Testis (tissue), 3 donors: ENCODE measurements around the gene OR8D1. TPM values are rescaled to one million over a fixed set of nuclear protein-coding genes. Genes with fewer than 3 reads are reported as not detected.
"Not testable (repeated sequence)": the region's sequence is repeated elsewhere in the genome, so short reads cannot be mapped to it uniquely, and the experiment has no call there.

Source experiments
- DNase-seq: peaks from one replicate; pipeline ENCODE4 v3.0.0-alpha.2; 2019
- H3K27ac ChIP-seq, 2 donors: fragments of 200-600 bp; sonication (generic); one replicate each; pipeline ENCODE4 v1.5.1; 2019
- H3K27me3 ChIP-seq: fragments of 200-600 bp; sonication (generic); one replicate; pipeline ENCODE4 v1.5.1; 2019
- H3K36me3 ChIP-seq: fragments of 200-600 bp; sonication (generic); one replicate; pipeline ENCODE4 v1.5.1; 2017; ENCODE audit warnings: low read depth; ENCODE audit errors: missing control alignments
- H3K4me1 ChIP-seq: fragments of 200-600 bp; sonication (generic); one replicate; pipeline ENCODE4 v1.5.1; 2019
- H3K4me3 ChIP-seq, 2 donors: fragments of 200-600 bp; sonication (generic); one replicate each; pipeline ENCODE4 v1.5.1; 2017 to 2019
- H3K9me3 ChIP-seq: fragments of 200-600 bp; sonication (generic); one replicate; pipeline ENCODE4 v1.5.1; 2017
- POLR2A ChIP-seq: fragments of 450-650 bp; IDR thresholded peaks from one replicate; pipeline ENCODE4 v1.6.1; 2017; ENCODE audit warnings: antibody characterized with exemption, mild to moderate bottlenecking, moderate library complexity
- WGBS, 2 donors: methylation state at CpG; one replicate each; pipeline ENCODE4 v1.1.5; 2018; 5-methylcytosine and 5-hydroxymethylcytosine counted together
- intact Hi-C: fragments of 100-400 bp; cut with DNase I; formaldehyde crosslinking; loops from one replicate; pipeline ENCODE4 v1.15.1; 2023; ENCODE audit warnings: low total_unique reads
- polyA plus RNA-seq: library from polyadenylated mRNA; stranded (reverse); fragments of 350-450 nt; fragmentation: Illumina TruSeq; extraction: RNeasy Lipid Tissue Mini Kit (QIAGEN cat#74804); gene quantifications from one replicate; pipeline ENCODE4 v1.2.3, GENCODE V29; 2014; ENCODE audit warnings: low read depth, low replicate concordance; ENCODE audit not compliant: insufficient read depth
- total RNA-seq, 2 donors: library from RNA; depleted of rRNA; stranded (reverse); fragments of >200 nt; gene quantifications; one replicate each; pipeline ENCODE4 v1.2.3, GENCODE V29; 2016
- TF ChIP-seq, protein P1 (sequence below), 3 experiments: fragments of 450-650 bp in 2 of 3; fragments of 200-600 bp in 1 of 3; sonication (generic) in 1 of 3; IDR thresholded peaks; one replicate each; pipeline ENCODE4 v1.5.1; 2016 to 2019; ENCODE audit warnings: antibody characterized with exemption in 3 of 3, mild to moderate bottlenecking in 2 of 3, moderate library complexity in 1 of 3

The OR8D1 gene
- total and polyA plus RNA-seq, 3 donors from 2014 or later, result not detected

DNA sequence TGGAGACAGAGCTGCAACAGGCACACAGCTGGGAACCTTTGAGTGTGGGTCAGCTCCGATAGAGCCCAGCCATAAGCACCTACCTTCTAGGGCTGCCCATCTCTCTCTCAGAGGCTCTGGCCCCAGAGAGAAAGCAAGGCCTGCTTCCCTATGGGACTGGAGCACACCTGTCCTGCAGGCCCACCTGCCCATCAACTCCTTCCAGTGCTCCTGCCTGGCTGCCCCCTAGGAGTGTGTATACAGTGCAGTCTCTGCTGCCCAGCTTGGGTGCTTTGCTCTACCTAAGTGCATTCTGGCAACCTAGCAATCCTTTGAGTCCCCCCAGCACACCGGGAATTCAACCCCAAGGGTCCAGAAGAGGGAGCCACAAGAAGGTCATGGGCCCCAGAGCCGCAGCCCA is 36.5 kb downstream of the OR8D1 start:
- Histone ChIP-seq H3K4me3 (no peak overlapping the region), H3K9me3 (no peaks in the 10 kb centered on the region), H3K27me3 (no peaks in the 10 kb centered on the region), H3K36me3 (no peaks in the 10 kb centered on the region), H3K27ac (no peak overlapping the region), H3K4me1 (no peaks in the 10 kb centered on the region)
- DNase-seq, result no peak
- 89 to 97% methylated on average over 1 to 3 of the region's 3 CpGs for WGBS, 2 donors
- TF ChIP-seq POLR2A, result no peak
- TF ChIP-seq, protein P1, sequence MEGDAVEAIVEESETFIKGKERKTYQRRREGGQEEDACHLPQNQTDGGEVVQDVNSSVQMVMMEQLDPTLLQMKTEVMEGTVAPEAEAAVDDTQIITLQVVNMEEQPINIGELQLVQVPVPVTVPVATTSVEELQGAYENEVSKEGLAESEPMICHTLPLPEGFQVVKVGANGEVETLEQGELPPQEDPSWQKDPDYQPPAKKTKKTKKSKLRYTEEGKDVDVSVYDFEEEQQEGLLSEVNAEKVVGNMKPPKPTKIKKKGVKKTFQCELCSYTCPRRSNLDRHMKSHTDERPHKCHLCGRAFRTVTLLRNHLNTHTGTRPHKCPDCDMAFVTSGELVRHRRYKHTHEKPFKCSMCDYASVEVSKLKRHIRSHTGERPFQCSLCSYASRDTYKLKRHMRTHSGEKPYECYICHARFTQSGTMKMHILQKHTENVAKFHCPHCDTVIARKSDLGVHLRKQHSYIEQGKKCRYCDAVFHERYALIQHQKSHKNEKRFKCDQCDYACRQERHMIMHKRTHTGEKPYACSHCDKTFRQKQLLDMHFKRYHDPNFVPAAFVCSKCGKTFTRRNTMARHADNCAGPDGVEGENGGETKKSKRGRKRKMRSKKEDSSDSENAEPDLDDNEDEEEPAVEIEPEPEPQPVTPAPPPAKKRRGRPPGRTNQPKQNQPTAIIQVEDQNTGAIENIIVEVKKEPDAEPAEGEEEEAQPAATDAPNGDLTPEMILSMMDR (IDR thresholded peaks at IDR 0.05), result no peak
- intact Hi-C loops, result no loop called here

GRCh38 chr11:124276081-124276480 is 37.7 kb downstream of the OR8D1 start:
- H3K4me1 ChIP-seq, result no peaks in the 10 kb centered on the region
- no peaks in the 10 kb centered on the region for H3K27me3 ChIP-seq
- 67 to 79% methylated on average over 1 of the region's 1 CpG for WGBS, 2 donors
- no peak for TF ChIP-seq POLR2A
- TF ChIP-seq, protein P1 (IDR thresholded peaks at IDR 0.05), result no peak
- no peak for DNase-seq
- H3K4me3 ChIP-seq, result no peak overlapping the region
- H3K27ac ChIP-seq, result no peak overlapping the region
- intact Hi-C loops, result no loop called here
- H3K9me3 ChIP-seq, result no peaks in the 10 kb centered on the region
- no peaks in the 10 kb centered on the region for H3K36me3 ChIP-seq

DNA sequence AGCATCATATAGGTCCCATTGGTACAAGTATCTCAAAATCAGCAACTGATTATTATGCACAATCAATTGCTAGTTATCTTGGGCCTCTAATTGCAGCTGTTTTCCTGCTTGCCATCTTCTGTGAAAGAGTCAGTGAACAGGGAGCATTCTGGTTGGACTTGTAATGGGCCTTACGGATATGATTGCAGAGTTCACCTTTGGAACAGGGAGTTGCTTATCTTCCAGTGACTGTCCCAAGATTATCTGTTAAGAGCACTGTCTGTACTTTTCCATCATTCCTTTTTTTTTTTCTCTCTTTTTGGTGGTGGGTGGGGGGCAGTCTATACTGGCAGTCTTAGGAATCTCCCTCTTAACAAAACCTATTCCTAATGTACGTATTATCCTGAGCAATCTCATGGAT is 39.7 kb downstream of the OR8D1 start:
- no peak for DNase-seq
- H3K4me3 ChIP-seq, result no peak overlapping the region
- H3K27me3 ChIP-seq, result no peaks in the 10 kb centered on the region
- no peaks in the 10 kb centered on the region for H3K36me3 ChIP-seq
- no peak for TF ChIP-seq POLR2A
- TF ChIP-seq, protein P1 (IDR thresholded peaks at IDR 0.05), result no peak
- intact Hi-C loops, result no loop called here
- no peak overlapping the region for H3K27ac ChIP-seq
- H3K9me3 ChIP-seq, result no peaks in the 10 kb centered on the region
- WGBS, 2 donors, result 79 to 81% methylated on average over 2 of the region's 2 CpGs
- H3K4me1 ChIP-seq, result no peaks in the 10 kb centered on the region

DNA sequence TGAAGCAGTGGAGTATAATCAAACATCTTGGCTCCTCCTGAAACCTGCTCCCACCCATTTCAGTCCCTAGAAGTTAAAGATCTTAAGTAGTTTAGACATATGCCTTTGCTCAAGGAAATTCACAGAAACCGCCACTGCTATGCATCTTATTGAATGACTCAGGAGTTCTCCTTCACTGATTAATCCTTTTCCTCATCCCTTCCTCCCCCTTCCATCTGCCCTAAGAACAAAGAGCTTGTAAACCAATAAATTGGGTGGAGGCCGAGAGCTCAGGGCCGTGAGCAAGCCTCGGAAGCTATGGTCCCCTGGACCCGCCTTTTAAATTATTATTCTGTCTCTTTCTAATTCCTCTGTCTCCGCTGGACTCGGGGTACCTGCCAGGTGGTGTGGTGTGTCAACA is 42.9 kb downstream of the OR8D1 start:
- intact Hi-C loops, H3K27ac ChIP-seq, H3K4me1 ChIP-seq, H3K9me3 ChIP-seq, DNase-seq, H3K27me3 ChIP-seq, H3K36me3 ChIP-seq, H3K4me3 ChIP-seq: not testable (repeated sequence)
- WGBS, 2 donors, result 61 to 66% methylated on average over 7 of the region's 7 CpGs

GRCh38 chr11:124265041-124265440 is 48.7 kb downstream of the OR8D1 start:
- H3K27me3 ChIP-seq, H3K9me3 ChIP-seq, H3K36me3 ChIP-seq, H3K4me1 ChIP-seq, DNase-seq, H3K27ac ChIP-seq, H3K4me3 ChIP-seq, intact Hi-C loops: not testable (repeated sequence)
- 79 to 81% methylated on average over 4 of the region's 4 CpGs for WGBS, 2 donors

DNA sequence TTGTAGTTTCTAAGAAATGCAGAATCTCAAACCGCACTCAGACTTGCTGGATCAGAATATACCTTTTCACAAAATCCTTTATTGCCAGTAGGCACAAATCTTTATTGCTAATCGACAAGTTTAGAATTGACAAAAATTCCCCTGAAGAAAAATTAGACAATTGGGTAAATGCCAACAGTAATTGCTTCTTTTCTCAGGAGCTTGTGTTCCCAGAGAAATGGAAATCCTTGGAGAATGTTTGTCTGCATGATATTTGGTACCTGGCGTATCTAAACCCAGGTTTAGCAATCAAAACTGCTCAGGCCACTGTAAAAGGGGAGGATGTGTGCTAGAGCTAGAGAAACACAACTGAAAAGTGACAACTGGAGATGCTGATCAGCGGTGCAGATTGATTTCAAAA is 57.7 kb downstream of the OR8D1 start, which contains the start of gene OR8G5:
OR8G5 (plus strand) TSS at position 301 of the 400 bp plus-strand sequence. CDS start 8,556 bp downstream, outside the sequence.
- Histone ChIP-seq H3K9me3 (no peaks in the 10 kb centered on the region), H3K27ac (no peak within 1 kb of the TSS), H3K36me3 (no peaks in the 10 kb centered on the region), H3K4me3 (no peak within 1 kb of the TSS), H3K4me1 (no peaks in the 10 kb centered on the region), H3K27me3 (no peaks in the 10 kb centered on the region)
- 77 to 80% methylated on average over 4 of the region's 4 CpGs for WGBS, 2 donors
- intact Hi-C loops, result no loop called here
- no peak for DNase-seq
- no peak for TF ChIP-seq POLR2A
- TF ChIP-seq, protein P1 (IDR thresholded peaks at IDR 0.05), result no peak
